Brain microvascular endothelial cell (primary cell): ENCODE measurements around the gene SCRN1.

Source experiments
- DNase-seq: peaks from one replicate; pipeline ENCODE4 v3.0.0-alpha.2; 2020
- H3K27ac ChIP-seq: fragments of 250-450 bp; sonication (Bioruptor Pico); 2 replicates; pipeline ENCODE4 v1.5.1; 2020; ENCODE audit warnings: mild to moderate bottlenecking, moderate library complexity
- H3K27me3 ChIP-seq: fragments of 250-450 bp; sonication (Bioruptor Pico); replicated peaks from 2 replicates; pipeline ENCODE4 v1.5.1; 2020; ENCODE audit warnings: mild to moderate bottlenecking
- H3K36me3 ChIP-seq: fragments of 250-450 bp; sonication (Bioruptor Pico); replicated peaks from 2 replicates; pipeline ENCODE4 v1.5.1; 2020; ENCODE audit warnings: mild to moderate bottlenecking
- H3K4me3 ChIP-seq: 2 replicates; pipeline ENCODE4 v1.5.1; 2011; ENCODE audit warnings: low read depth, mild to moderate bottlenecking, control low read depth, low read length, moderate library complexity
- CTCF ChIP-seq: IDR thresholded peaks from 2 replicates; pipeline ENCODE4 v1.5.1; 2011; ENCODE audit warnings: low read depth, mild to moderate bottlenecking, moderate library complexity, low read length, control low read depth, inconsistent platforms; ENCODE audit errors: missing control alignments
- in situ Hi-C: cut with HindIII; loops from 2 replicates; pipeline ENCODE4 v1.10.0; 2017; ENCODE audit warnings: low sequenced_read_pairs, low pct_ligation_motif_present

The SCRN1 gene

GRCh38 chr7:29989257-29989995 lies at the start of gene SCRN1:
Gene SCRN1 (minus strand): TSS chr7:29989801. CDS start chr7:29969067, 20,734 bp downstream.
- H3K27ac ChIP-seq: peak within 1 kb of the TSS; percentile 82
- DNase-seq: no peak
- TF ChIP-seq CTCF: no peak

GRCh38 chr7:30038196-30038980 lies 48.8 kb upstream of the SCRN1 start:
- in situ Hi-C loops: no loop called here
- Histone ChIP-seq H3K36me3 (no peaks in the 10 kb centered on the region), H3K27me3 (no peaks in the 10 kb centered on the region), H3K27ac (no peak overlapping the region), H3K4me3 (no peak overlapping the region)
- TF ChIP-seq CTCF: no peak
- DNase-seq: no peak

More at GRCh38 chr7:29989257-29989995, at the start of gene SCRN1:
- in situ Hi-C loops: no loop called here
- peak within 1 kb of the TSS; percentile 84 for H3K4me3 ChIP-seq
- H3K36me3 ChIP-seq: no peaks in the 10 kb centered on the region
- no peaks in the 10 kb centered on the region for H3K27me3 ChIP-seq

GRCh38 chr7:30036220-30036619 lies 46.6 kb upstream of the SCRN1 start:
- no peak overlapping the region for H3K27ac ChIP-seq

GRCh38 chr7:30034501-30034900 lies 44.9 kb upstream of the SCRN1 start:
- TF ChIP-seq CTCF: no peak
- H3K36me3 ChIP-seq: no peaks in the 10 kb centered on the region
- no peak for DNase-seq
- H3K27me3 ChIP-seq: no peaks in the 10 kb centered on the region
- in situ Hi-C loops: no loop called here
- no peak overlapping the region for H3K27ac ChIP-seq
- H3K4me3 ChIP-seq: no peak overlapping the region

More at GRCh38 chr7:30036220-30036619, 46.6 kb upstream of the SCRN1 start:
- Histone ChIP-seq H3K4me3 (no peak overlapping the region), H3K27me3 (no peaks in the 10 kb centered on the region), H3K36me3 (no peaks in the 10 kb centered on the region)
- no peak for TF ChIP-seq CTCF
- in situ Hi-C loops: no loop called here
- no peak for DNase-seq

GRCh38 chr7:30032310-30033125 lies 42.9 kb upstream of the SCRN1 start:
- in situ Hi-C loops: no loop called here
- no peak for TF ChIP-seq CTCF
- no peak for DNase-seq
- Histone ChIP-seq H3K36me3 (no peaks in the 10 kb centered on the region), H3K4me3 (no peak overlapping the region), H3K27ac (no peak overlapping the region), H3K27me3 (no peaks in the 10 kb centered on the region)
